AG09309 (cell line): ENCODE measurements around the gene CCL2.

Source experiments
- DNase-seq: peaks from one replicate; pipeline ENCODE4 v3.0.0-alpha.2; 2010; ENCODE audit warnings: low read depth
- H3K4me3 ChIP-seq: 2 replicates; pipeline ENCODE4 v1.5.1; 2011; ENCODE audit warnings: mild to moderate bottlenecking, low read depth, low read length, moderate library complexity; ENCODE audit not compliant: control insufficient read depth
- CTCF ChIP-seq: IDR thresholded peaks from 2 replicates; pipeline ENCODE4 v1.5.1; 2011; ENCODE audit warnings: mild to moderate bottlenecking, low read depth, low read length, inconsistent platforms; ENCODE audit not compliant: insufficient read depth, control insufficient read depth; ENCODE audit errors: missing control alignments

CCL2 gene

GRCh38 chr17:34305061-34305460 is 50.0 kb downstream of the CCL2 start:
- no peak for DNase-seq
- no peak overlapping the region for H3K4me3 ChIP-seq
- no peak for TF ChIP-seq CTCF

DNA sequence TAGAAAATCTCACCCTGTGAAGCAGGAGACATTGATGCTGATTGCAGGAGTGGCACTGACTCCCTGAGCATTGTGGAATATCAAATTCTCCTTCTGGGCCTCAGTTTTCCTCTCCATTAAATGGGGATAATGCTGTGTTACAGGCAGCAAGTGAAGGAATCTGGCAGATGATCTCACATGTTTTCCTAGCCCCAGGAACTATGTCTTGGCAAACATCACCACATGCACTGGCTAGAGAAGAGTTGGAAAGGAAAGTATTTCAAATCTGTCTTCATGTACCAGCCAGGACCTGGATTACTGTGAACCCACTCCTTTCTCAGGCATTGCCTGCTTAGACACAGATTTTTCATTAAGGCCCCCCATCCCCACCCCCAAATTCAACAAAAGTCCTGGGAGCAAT is 50.5 kb downstream of the CCL2 start:
- no peak overlapping the region for H3K4me3 ChIP-seq
- DNase-seq: no peak
- no peak for TF ChIP-seq CTCF

GRCh38 chr17:34306466-34306865 is 51.4 kb downstream of the CCL2 start:
- peak; percentile 66 for TF ChIP-seq CTCF
- H3K4me3 ChIP-seq: no peak overlapping the region
- peak; percentile 59 for DNase-seq
